Stimulated activated CD4-positive, alpha-beta T cell treated with anti-CD3 and anti-CD28 coated beads, TNF-alpha, amount 100 ng/mL, for 24 hours (primary cell): ENCODE data around the gene FERMT3.

ENCODE experiments used
- DNase-seq, 3 experiments: peaks; one replicate each; pipeline ENCODE4 v3.0.0-alpha.2; 2020; ENCODE audit warnings: low read depth in 3 of 3

FERMT3 gene

DNA sequence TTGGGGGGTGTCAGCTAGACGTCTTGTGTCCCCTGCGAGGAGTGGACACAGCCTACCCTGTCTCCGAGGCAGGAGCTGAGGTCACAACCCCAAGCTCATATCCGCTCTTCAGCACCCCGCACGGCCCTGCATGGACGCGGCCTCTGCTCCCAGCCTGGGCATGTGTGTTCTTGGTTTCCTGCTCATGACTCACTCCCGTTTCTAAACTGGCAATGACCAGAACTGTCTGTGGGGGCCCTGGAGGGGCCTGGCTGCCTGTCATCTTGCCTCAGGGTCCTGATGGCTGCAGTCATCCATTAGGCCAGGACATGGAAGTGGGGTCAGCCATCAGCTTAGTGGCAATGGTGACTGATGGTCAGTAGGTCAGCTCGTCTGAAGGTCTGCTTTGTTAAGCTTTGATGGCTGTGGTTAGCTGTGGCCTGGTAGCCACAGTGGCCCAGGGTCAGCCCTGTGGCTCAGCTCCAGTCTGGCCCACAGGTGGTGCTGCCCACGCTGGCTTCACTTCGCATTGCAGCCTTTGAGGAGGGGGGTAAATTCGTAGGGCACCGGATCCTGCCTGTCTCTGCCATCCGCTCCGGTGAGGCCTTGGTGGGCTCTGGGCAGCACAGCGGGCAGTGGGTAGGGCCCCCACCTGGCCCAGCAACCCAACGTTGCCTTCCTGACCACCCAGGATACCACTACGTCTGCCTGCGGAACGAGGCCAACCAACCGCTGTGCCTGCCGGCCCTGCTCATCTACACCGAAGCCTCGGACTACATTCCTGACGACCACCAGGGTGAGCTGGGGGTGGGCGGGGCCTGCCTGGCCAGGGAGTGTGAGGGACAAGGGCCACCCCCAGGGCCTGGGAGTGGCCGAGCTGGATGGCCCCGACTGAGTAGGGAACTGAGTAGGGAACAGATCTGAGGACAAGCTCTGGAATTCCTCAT, 56.8 kb downstream of the FERMT3 start:
- DNase-seq = no peak

DNA sequence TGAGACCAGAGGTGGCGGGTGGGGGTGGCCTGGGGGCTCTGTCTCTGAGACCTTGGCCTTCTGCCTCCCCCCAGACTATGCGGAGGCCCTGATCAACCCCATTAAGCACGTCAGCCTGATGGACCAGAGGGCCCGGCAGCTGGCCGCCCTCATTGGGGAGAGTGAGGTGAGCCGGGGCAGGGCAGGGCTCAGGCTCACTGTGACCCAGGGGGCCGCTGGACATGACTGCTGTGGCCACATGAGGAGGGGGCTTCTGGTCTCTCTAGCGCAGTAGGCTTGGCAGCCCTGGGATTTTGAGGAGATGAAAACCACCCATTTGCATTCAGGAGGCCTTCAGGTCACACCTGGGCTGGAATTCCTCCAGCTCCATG, 57.4 kb downstream of the FERMT3 start:
- DNase-seq = no peak

DNA sequence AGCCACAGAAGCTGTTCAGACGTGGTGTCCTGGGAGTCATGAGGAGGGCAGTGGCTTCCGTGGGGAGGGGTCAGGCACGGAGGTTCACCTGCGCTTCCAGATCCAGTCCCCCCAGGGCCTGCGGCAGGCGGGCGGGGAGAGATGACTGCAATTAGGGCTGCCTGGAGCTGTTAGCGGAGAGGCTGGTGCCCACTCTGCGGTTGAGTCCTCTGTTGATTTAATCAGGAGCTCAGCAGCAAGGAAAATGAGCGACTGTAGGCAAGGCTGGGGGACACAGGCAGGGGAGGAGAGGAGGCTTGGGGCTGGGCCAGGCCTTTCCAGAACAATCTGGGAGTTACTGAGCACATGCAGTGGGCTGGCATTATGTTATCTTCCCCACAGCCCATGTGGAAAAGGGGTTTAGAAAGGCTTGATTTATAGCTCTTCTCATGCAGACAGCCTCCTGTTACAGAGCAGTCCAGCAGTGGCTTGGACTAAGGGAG, 57.9 kb downstream of the FERMT3 start:
- DNase-seq = no peak

DNA sequence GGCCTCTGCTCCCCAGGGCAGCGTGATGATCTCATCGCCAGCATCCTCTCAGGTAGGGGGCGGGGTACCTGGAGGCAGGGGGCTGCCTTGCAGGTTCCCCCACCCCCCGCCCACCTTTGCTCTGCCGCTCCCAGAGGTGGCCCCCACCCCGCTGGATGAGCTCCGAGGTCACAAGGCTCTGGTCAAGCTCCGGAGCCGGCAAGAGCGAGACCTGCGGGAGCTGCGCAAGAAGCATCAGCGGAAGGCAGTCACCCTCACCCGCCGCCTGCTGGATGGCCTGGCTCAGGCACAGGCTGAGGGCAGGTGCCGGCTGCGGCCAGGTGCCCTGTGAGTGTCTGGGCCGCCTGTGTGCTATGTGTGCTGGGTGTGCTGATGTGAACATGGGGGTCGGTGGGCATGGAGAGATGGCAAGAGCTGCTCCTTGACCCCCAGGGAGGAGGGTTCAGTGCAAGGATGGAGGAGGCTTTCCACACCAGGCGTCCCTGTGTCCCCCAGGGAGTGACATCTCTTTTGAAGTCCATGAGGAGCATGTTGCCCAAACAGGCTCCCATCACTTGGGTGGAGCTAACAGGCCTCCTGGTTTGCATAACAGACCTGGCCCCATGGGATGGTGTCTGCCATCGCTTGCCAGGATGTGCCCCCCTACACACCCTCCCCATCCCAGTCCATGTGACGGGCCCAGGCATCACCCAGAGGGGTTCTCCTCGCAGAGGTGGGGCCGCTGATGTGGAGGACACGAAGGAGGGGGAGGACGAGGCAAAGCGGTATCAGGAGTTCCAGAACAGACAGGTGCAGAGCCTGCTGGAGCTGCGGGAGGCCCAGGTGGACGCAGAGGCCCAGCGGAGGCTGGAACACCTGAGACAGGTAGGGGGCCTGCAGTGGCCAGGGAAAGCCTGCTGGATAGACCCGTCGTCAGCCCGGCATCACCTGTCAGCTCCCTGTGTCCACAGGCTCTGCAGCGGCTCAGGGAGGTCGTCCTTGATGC, 58.9 kb downstream of the FERMT3 start:
- DNase-seq = no peak

DNA sequence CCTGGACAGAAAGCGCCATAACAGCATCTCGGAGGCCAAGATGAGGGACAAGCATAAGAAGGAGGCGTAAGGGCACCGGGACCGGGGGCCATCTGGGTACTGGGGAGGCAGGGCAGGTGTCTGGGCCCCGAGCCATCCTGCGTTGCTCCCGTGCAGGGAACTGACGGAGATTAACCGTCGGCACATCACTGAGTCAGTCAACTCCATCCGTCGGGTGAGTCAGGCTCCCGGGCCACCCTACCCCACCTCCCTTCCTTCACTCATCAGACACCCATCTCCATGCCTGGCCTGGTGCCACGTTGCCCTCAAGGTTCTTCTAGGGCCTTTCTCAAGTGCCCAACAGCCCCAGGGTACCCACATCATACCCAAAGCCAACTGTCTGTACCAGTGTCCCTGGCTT, 59.8 kb downstream of the FERMT3 start:
- DNase-seq = no peak

DNA sequence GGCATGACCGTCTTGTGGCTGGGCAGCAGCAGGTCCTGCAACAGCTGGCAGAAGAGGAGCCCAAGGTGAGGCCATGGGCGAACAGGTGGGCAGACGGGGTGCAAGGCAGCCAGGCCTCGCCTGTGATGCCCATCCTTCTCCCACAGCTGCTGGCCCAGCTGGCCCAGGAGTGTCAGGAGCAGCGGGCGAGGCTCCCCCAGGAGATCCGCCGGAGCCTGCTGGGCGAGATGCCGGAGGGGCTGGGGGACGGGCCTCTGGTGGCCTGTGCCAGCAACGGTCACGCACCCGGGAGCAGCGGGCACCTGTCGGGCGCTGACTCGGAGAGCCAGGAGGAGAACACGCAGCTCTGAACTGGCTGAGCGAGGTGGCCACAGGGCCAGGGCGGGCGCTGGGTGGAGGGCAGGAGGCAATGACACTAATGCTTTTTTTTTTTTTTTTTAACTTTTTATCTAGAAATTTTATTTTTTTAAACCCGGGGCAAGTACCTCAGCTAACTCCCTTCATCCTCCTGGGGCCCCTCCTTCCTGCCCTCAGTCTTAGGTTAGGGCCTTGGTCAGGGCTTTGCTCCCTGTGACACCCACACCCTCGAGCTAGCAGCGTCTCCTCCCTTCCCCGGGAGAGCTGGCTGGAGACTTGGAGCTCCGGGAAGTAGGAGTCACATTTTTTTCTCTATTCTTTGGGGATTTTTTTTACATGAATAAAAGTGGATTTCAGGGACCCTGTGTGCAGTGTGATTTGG, 60.9 kb downstream of the FERMT3 start:
- DNase-seq = no peak

DNA sequence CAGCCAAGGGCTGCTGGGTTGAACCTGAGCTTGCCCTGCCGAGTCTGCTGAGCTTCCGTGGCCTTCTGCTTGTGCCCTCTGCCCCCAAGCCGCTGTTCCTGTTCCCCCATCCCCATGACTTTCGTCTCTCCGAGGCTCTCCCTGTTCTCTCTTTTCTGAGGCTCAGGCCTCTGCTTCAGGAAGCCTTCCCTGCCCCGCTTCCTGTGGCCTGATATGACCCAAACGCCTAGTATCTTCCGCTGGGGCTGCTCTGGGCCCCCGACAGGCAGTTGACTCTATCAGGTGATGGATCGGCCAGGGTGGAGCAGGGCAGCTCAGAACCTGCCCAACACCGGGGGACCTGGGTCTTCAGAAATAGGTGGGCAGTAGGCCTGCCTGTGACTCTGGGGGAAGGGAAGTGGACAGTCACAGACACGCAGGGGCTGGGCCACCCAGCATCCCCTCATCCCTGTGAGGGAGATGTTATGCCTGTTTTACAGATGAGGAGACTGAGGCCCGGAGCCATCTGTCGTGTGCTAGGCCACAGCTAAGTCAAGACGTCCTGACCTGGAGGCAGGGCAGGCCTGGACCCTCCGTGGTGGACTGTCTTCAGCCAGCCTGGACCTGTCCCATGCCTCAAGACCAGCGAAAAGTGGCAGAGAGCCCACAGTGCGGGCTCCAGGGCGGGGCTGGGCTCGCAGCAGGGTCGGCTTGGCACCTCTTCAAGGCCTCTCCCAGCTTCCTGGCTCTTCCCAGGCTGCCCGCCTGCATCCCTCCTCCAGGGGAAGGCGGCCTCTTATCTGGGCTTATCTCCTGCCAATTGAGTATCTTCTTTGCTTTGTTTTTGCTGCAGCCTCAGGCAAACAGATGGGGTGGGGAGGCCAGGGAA, 61.7 kb downstream of the FERMT3 start:
- no peak for DNase-seq

DNA sequence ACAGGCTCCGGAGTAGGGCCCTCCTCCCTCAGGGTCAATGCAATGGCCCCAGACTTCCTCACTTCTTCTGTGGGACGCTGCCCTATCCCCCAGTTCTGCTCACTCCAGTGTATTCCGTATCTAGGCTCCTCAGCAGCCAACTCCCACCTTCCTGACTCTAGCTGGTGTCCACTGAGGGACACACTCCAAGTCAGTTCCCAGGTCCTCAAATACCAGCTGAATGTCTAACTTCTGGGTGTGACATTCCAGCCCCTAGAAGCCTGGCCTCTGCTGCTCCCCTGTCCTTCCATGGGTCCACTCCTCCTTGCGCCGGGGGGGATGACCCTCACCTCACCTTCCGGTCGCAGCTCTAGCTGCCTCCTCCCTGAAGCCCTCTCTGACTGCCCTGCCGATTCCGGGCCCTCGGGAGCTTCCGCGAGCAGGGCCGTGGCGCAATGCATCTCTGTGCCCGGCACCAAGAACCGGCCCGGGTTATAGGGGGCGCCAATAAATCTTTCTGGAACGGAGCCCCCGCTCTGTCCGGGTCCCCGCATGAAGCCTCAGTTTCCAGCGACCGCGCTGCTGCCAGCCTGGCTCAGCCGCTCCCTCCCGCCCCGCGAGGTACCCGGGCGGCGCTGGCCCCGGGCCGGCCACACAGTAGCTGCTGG, 62.5 kb downstream of the FERMT3 start:
- DNase-seq = peak in 1 of 3 experiments; percentile 57

DNA sequence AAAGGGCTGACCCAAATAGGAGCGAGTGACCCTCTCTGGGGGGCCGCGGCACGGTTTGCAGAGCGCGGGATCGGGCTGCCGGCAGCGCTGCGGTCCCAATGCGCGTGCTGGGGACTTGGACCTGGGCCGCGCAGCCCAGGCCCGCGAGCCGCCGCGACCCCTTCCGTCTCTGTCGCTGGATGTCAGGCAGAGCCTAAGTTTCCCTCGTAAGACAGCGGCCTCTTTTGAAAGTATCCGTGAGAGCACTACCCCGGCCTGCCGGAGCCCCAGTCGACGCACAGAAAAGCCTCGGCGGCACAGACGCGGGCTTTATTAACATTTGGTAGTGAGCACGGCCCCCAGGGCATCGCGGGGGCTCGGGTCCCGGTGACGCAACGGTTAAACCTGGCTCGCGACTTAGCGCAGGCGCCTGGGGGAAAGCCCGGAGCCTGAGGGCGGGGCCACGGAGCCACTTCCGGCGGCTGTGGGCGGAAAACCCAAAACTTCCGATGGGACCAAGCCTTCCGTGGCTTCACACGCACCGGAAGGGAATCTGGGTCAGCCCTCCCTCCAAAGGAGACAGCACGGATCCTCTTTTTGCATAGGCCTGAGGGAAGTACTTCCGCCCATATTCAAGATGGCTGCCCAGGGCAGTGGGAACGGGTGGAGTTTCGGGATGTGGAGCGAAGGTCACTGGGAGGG, 63.2 kb downstream of the FERMT3 start:
- peak; percentile 97 to 98 (median 98) for DNase-seq
